NCI-H1930 (cell line): ENCODE data around the gene CDHR3.

Source experiments
- DNase-seq, 2 experiments: peaks; one replicate each; lab custom pipeline; 2025; lab: John Stamatoyannopoulos, UW

The CDHR3 gene

GRCh38 chr7:106064771-106065574 lies 101.9 kb downstream of the CDHR3 start:
- no peak for DNase-seq

- no peak for DNase-seq
Observed at GRCh38 chr7:106065575-106066500, 102.8 kb downstream of the CDHR3 start.

- DNase-seq: no peak
Observed at GRCh38 chr7:106067678-106068077, 104.6 kb downstream of the CDHR3 start.

- no peak for DNase-seq
Observed at GRCh38 chr7:106068538-106068961, 105.5 kb downstream of the CDHR3 start.

GRCh38 chr7:106068986-106069385 lies 105.9 kb downstream of the CDHR3 start:
- DNase-seq: no peak

GRCh38 chr7:106069471-106070200 lies 106.6 kb downstream of the CDHR3 start:
- DNase-seq: no peak

- no peak for DNase-seq
Observed at GRCh38 chr7:106070201-106070551, 107.1 kb downstream of the CDHR3 start.

GRCh38 chr7:106070567-106071254 lies 107.6 kb downstream of the CDHR3 start:
- DNase-seq: no peak

- no peak for DNase-seq
Observed at GRCh38 chr7:106071356-106071998, 108.4 kb downstream of the CDHR3 start.

GRCh38 chr7:106071999-106072714 lies 109.1 kb downstream of the CDHR3 start:
- DNase-seq: no peak

GRCh38 chr7:106072715-106073091 lies 109.6 kb downstream of the CDHR3 start:
- DNase-seq: no peak

GRCh38 chr7:106073701-106074100 lies 110.6 kb downstream of the CDHR3 start:
- no peak for DNase-seq

GRCh38 chr7:106074257-106074656 lies 111.2 kb downstream of the CDHR3 start:
- DNase-seq: no peak

GRCh38 chr7:106075937-106076336 lies 112.9 kb downstream of the CDHR3 start:
- DNase-seq: no peak

GRCh38 chr7:106076537-106076936 lies 113.5 kb downstream of the CDHR3 start:
- DNase-seq: no peak

- no peak for DNase-seq
Observed at GRCh38 chr7:106080300-106080987, 117.4 kb downstream of the CDHR3 start.

- DNase-seq: no peak
Observed at GRCh38 chr7:106082087-106082854, 119.2 kb downstream of the CDHR3 start.
